ENCODE data around the gene FGD6.
"Not testable (repeated sequence)": the region's sequence is repeated elsewhere in the genome, so short reads cannot be mapped to it uniquely, and the experiment has no call there.

Gene FGD6

GRCh38 chr12:95141310-95141709 lies 76.0 kb downstream of the FGD6 start:
- Mint-ChIP-seq H3K4me1 (no peaks in the 10 kb centered on the region), H3K36me3 (peaks cover 1% of the 10 kb centered on the region), H3K27me3 (peaks cover 2% of the 10 kb centered on the region), H3K27ac (no peak overlapping the region), H3K4me3 (no peak overlapping the region), H3K9me3 (no peaks in the 10 kb centered on the region)

GRCh38 chr12:95138031-95138430 lies 79.2 kb downstream of the FGD6 start:
- not testable (repeated sequence) for H3K36me3 Mint-ChIP-seq, H3K27me3 Mint-ChIP-seq, H3K4me1 Mint-ChIP-seq, H3K4me3 Mint-ChIP-seq, H3K27ac Mint-ChIP-seq, H3K9me3 Mint-ChIP-seq

- H3K27me3 Mint-ChIP-seq: no peaks in the 10 kb centered on the region
- peaks cover 1% of the 10 kb centered on the region for H3K36me3 Mint-ChIP-seq
- no peak overlapping the region for H3K27ac Mint-ChIP-seq
- no peaks in the 10 kb centered on the region for H3K4me1 Mint-ChIP-seq
- H3K9me3 Mint-ChIP-seq: no peaks in the 10 kb centered on the region
- H3K4me3 Mint-ChIP-seq: no peak overlapping the region
Measured at GRCh38 chr12:95136598-95136997, 80.7 kb downstream of the FGD6 start.

- Mint-ChIP-seq H3K4me1 (no peaks in the 10 kb centered on the region), H3K27ac (no peak overlapping the region), H3K27me3 (no peaks in the 10 kb centered on the region), H3K36me3 (peaks cover 1% of the 10 kb centered on the region), H3K9me3 (no peaks in the 10 kb centered on the region), H3K4me3 (no peak overlapping the region)
Measured at GRCh38 chr12:95134085-95134484, 83.2 kb downstream of the FGD6 start.

- Mint-ChIP-seq H3K4me1 (no peaks in the 10 kb centered on the region), H3K27ac (no peak overlapping the region), H3K4me3 (no peak overlapping the region), H3K36me3 (no peaks in the 10 kb centered on the region), H3K9me3 (no peaks in the 10 kb centered on the region), H3K27me3 (no peaks in the 10 kb centered on the region)
Measured at GRCh38 chr12:95131589-95132340, 85.5 kb downstream of the FGD6 start.

GRCh38 chr12:95130096-95130495 lies 87.2 kb downstream of the FGD6 start:
- Mint-ChIP-seq H3K4me1 (no peaks in the 10 kb centered on the region), H3K27ac (no peak overlapping the region), H3K36me3 (no peaks in the 10 kb centered on the region), H3K4me3 (no peak overlapping the region), H3K27me3 (no peaks in the 10 kb centered on the region), H3K9me3 (no peaks in the 10 kb centered on the region)

GRCh38 chr12:95129115-95129514 lies 88.2 kb downstream of the FGD6 start:
- no peaks in the 10 kb centered on the region for H3K9me3 Mint-ChIP-seq
- H3K36me3 Mint-ChIP-seq: no peaks in the 10 kb centered on the region
- H3K27me3 Mint-ChIP-seq: no peaks in the 10 kb centered on the region
- H3K27ac Mint-ChIP-seq: no peak overlapping the region
- H3K4me1 Mint-ChIP-seq: no peaks in the 10 kb centered on the region
- H3K4me3 Mint-ChIP-seq: no peak overlapping the region

- Mint-ChIP-seq H3K4me1 (no peaks in the 10 kb centered on the region), H3K36me3 (no peaks in the 10 kb centered on the region), H3K27ac (no peak overlapping the region), H3K9me3 (no peaks in the 10 kb centered on the region), H3K27me3 (no peaks in the 10 kb centered on the region), H3K4me3 (no peak overlapping the region)
Measured at GRCh38 chr12:95126736-95127135, 90.5 kb downstream of the FGD6 start.

- Mint-ChIP-seq H3K36me3 (no peaks in the 10 kb centered on the region), H3K9me3 (no peaks in the 10 kb centered on the region), H3K27ac (no peak overlapping the region), H3K4me3 (no peak overlapping the region), H3K27me3 (no peaks in the 10 kb centered on the region), H3K4me1 (no peaks in the 10 kb centered on the region)
Measured at GRCh38 chr12:95126076-95126475, 91.2 kb downstream of the FGD6 start.

GRCh38 chr12:95124106-95124505 lies 93.2 kb downstream of the FGD6 start:
- Mint-ChIP-seq H3K27me3 (no peaks in the 10 kb centered on the region), H3K27ac (no peak overlapping the region), H3K4me1 (no peaks in the 10 kb centered on the region), H3K36me3 (no peaks in the 10 kb centered on the region), H3K4me3 (no peak overlapping the region), H3K9me3 (no peaks in the 10 kb centered on the region)

- Mint-ChIP-seq H3K27me3 (no peaks in the 10 kb centered on the region), H3K27ac (no peak overlapping the region), H3K9me3 (no peaks in the 10 kb centered on the region), H3K4me1 (no peaks in the 10 kb centered on the region), H3K4me3 (no peak overlapping the region), H3K36me3 (no peaks in the 10 kb centered on the region)
Measured at GRCh38 chr12:95118788-95119179, 98.5 kb downstream of the FGD6 start.

GRCh38 chr12:95118138-95118787 lies 99.0 kb downstream of the FGD6 start:
- H3K4me1 Mint-ChIP-seq: no peaks in the 10 kb centered on the region
- no peak overlapping the region for H3K27ac Mint-ChIP-seq
- H3K36me3 Mint-ChIP-seq: no peaks in the 10 kb centered on the region
- H3K27me3 Mint-ChIP-seq: no peaks in the 10 kb centered on the region
- H3K9me3 Mint-ChIP-seq: no peaks in the 10 kb centered on the region
- no peak overlapping the region for H3K4me3 Mint-ChIP-seq

GRCh38 chr12:95117178-95117599 lies 100.1 kb downstream of the FGD6 start:
- H3K4me1 Mint-ChIP-seq: no peaks in the 10 kb centered on the region
- no peaks in the 10 kb centered on the region for H3K36me3 Mint-ChIP-seq
- no peak overlapping the region for H3K27ac Mint-ChIP-seq
- H3K4me3 Mint-ChIP-seq: no peak overlapping the region
- H3K27me3 Mint-ChIP-seq: no peaks in the 10 kb centered on the region
- no peaks in the 10 kb centered on the region for H3K9me3 Mint-ChIP-seq

GRCh38 chr12:95116773-95117172 lies 100.5 kb downstream of the FGD6 start:
- H3K27ac Mint-ChIP-seq: no peak overlapping the region
- H3K36me3 Mint-ChIP-seq: no peaks in the 10 kb centered on the region
- H3K27me3 Mint-ChIP-seq: no peaks in the 10 kb centered on the region
- H3K4me1 Mint-ChIP-seq: no peaks in the 10 kb centered on the region
- no peak overlapping the region for H3K4me3 Mint-ChIP-seq
- H3K9me3 Mint-ChIP-seq: no peaks in the 10 kb centered on the region

GRCh38 chr12:95116341-95116740 lies 100.9 kb downstream of the FGD6 start:
- Mint-ChIP-seq H3K27me3 (no peaks in the 10 kb centered on the region), H3K4me1 (peaks cover 3% of the 10 kb centered on the region), H3K9me3 (no peaks in the 10 kb centered on the region), H3K27ac (no peak overlapping the region), H3K4me3 (no peak overlapping the region), H3K36me3 (no peaks in the 10 kb centered on the region)

- Mint-ChIP-seq H3K36me3 (no peaks in the 10 kb centered on the region), H3K4me3 (no peak overlapping the region), H3K27me3 (no peaks in the 10 kb centered on the region), H3K27ac (no peak overlapping the region), H3K4me1 (peaks cover 4% of the 10 kb centered on the region), H3K9me3 (no peaks in the 10 kb centered on the region)
Measured at GRCh38 chr12:95115641-95116040, 101.6 kb downstream of the FGD6 start.
